ENCODE measurements around the gene TXNRD1.
"Not testable (repeated sequence)": the region's sequence is repeated elsewhere in the genome, so short reads cannot be mapped to it uniquely, and the experiment has no call there.

Gene TXNRD1

DNA sequence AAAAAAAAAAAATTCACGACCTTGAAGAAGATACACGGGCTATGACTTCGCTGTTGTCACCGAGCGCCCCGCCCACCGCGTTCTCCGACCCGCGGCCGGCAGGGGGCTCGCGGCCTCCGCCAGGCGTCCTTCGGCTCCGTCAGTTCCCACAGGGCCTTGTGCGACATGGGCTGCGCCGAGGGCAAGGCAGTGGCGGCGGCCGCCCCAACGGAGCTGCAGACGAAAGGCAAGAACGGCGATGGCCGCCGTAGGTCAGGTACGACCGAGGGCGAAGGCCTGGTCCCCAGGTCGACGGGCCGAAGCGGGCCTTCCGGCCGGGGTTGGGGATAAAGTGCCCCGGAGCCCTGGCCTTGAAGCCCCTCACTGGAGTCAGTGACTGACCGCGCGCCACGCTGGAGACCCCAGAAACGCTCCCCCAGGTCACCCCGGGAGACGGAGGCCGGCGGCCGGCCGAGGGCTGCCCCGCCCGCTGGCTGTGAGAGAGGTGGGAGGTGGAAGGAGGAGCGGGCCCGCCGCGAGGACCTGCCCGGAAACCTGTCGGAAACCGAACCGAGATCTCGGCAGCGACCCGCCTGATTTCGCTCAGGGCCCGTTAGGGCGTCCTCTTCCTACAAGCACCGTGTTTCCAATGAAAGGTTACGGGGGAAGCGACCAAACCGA, at the start of gene TXNRD1:
TSS of gene TXNRD1 (plus strand) at position 142 of the 660 bp plus-strand sequence. CDS start at position 166, 24 bp downstream.
- DNase-seq = peak; percentile 81 to 91

DNA sequence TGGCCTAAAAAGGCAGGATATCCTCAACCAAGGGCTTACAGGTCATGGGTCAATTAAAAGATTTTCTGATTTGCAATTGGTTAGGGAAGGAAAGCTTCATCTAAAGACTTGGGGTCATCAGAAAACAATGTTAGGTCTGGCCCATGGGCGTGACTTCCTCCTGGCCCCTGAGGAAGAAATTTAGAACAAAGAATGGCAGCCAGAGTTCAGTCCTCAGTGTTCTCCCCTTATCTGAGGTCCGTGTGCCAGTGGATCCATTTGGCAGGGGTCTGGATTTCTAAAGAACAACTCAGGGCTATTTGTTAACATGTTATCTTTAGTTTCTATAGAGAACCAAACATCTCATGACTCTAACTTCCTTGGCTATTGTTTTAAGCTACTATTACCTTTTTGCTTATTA, 49.8 kb upstream of the TXNRD1 start:
- DNase-seq = no peak

GRCh38 chr12:104166465-104166864, 49.1 kb upstream of the TXNRD1 start:
- DNase-seq = no peak

DNA sequence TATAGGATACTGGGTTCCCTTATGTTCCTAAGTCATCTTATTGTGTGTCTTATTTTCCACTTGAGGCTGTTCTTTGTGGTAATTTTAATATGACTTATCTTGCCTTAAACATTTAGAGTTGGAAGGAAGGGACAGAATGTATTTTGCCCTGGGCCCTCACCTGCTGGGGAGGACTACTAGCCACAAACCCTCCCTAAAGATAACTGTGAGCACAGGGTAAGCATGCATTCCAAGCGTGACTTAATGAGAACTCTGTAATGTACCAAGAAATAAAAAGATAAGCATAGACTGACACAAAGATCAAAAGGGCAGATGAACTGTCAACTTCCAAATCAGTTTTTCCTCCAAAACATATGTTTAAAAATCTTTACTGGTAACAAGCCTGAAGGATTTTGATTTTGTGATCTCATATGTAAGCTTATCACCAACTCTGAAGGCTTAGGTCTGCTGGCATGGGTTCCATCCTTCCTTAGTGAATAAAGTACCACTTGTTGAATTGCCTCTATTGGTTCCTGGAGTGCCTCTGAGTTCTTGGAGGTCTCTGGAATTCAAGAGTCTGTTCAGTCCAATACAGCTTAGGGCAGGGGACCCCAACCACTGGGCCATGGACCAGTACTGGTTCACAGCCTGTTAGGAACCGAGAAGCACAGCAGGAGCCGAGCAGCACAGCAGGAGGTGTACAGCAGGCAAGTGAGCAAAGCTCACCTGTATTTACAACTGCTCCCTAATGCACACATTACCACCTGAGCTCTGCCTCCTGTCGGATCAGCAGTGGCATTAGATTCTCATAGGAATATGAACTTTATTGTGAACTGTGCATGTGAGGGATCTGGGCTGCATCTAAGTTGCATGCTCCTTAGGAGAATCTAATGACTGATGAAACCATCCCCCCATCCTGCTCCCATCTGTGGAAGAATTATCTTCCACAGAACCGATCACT, 47.8 kb upstream of the TXNRD1 start:
- no peak for DNase-seq

- no peak for DNase-seq
Observed at GRCh38 chr12:104168596-104168995, 47.0 kb upstream of the TXNRD1 start.

DNA sequence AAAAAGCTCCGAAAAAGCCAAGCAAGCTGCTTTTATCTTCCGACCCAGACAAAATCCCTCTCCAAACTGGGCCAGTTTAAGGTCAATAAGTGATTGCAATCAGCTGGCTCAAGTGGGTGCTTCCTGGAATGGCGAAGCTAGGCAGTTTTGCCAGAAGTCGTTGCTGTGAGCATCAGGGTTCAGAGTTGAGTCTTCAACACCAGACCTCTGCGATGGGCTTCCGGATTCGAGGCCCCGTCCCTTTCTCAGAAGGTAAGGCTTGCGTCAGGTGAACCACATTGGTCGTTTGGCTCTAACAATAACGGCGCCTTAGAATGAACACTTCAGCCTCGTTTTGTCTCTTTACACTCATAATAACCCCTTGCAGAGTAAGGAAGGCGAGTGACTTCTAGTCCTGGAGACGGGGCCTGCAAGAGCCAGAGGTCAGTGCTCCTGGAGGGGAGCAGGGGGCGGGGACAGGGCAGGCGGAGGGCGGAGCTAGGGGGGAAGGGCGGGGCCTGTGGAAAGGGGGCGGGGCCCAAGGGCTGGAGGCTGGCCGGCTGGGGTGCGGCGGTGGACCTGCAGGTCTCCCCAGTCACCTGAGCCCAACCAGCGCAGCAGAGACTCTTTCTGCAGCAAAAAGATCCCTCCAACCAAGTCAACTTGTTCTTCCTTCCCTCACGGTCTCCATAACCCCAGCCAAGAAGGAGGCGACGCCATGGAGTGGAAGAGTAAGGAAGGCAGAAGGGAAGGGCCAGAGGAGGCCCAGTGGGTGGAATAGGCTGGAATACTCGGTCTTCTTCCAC, 43.6 kb upstream of the TXNRD1 start:
- no peak for DNase-seq

GRCh38 chr12:104172570-104172947, 43.0 kb upstream of the TXNRD1 start:
- DNase-seq = no peak

GRCh38 chr12:104173804-104174203, 41.8 kb upstream of the TXNRD1 start:
- DNase-seq = not testable (repeated sequence)

GRCh38 chr12:104175726-104176247, 39.8 kb upstream of the TXNRD1 start:
- no peak for DNase-seq

GRCh38 chr12:104177336-104177662, 38.3 kb upstream of the TXNRD1 start:
- no peak for DNase-seq

GRCh38 chr12:104177663-104178501, 37.7 kb upstream of the TXNRD1 start:
- peak; percentile 74 for DNase-seq

GRCh38 chr12:104180374-104180773, 35.2 kb upstream of the TXNRD1 start:
- DNase-seq = no peak

GRCh38 chr12:104181313-104181712, 34.3 kb upstream of the TXNRD1 start:
- DNase-seq = no peak

DNA sequence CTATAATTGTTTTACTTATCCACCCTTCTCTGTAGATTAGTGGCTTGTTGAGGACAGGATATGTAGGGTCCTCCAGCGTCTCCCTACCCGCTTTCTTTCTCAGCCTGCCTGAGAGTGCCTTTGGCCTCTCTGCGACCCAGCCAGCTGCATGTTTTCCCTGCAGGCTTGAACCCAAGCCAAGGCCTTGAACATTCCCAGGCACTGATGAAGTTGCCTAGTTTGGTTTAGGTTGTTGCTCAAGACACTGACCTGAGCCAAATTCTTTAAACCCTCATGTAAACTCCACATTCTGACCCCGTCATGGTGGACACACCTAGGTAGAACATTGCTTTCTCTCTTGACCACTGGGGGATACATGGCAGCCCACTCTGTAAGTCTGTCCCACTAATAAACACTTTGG, 33.4 kb upstream of the TXNRD1 start:
- DNase-seq = no peak

- no peak for DNase-seq
Observed at GRCh38 chr12:104182621-104183378, 32.8 kb upstream of the TXNRD1 start.

- DNase-seq = no peak
Observed at GRCh38 chr12:104183443-104183842, 32.1 kb upstream of the TXNRD1 start.

DNA sequence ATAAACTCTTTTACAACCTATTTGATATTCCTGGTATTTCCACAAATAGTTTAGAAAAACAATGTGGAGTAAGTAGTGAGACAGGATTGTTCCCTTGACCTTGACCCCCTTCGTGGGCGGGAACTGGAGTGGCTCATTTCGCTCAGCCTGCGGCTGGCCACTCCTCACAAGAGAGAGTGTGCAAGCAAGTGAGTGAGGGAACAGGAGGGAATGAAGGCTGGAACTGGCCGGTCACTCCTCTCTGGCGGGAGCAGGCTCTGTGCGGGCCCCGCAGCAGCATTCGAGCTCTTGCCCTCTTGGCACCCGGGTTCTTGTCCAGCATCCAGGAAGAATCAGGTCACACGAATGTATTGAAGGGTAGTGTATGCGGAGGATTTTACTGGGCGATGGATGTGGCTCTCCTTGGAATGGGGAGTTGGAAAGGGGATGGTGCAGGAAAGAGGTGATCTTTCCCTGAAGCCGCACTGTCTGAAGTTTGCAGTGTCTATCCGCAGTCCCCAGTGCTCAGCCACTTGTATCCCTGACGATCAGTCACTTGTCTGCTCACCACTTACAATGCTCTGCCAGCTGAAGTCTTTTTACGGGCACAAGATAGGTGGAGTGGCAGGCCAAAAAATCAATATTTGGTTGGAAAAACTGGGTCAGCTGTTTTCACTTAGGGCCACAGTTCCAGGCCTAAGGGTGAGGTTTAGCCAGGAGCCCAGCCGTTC, 28.0 kb upstream of the TXNRD1 start:
- no peak for DNase-seq

DNA sequence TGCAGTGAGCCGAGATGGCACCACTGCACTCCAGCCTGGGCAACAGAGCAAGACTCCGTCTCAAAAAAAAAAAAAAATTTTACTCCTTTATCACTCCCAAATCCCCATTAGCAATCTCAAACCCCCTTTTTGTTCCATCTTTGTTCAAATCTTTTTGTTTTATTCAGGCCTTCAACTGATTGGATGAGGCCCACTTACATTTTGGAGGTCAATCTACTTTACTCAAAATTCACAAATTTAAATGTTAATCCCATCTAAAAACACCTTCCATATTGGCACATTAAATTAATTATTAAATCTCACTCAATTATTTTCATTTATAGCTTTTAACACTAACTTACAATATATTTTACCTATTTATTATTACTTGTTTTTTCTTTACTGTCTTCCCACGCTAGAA, 27.0 kb upstream of the TXNRD1 start:
- DNase-seq = no peak

DNA sequence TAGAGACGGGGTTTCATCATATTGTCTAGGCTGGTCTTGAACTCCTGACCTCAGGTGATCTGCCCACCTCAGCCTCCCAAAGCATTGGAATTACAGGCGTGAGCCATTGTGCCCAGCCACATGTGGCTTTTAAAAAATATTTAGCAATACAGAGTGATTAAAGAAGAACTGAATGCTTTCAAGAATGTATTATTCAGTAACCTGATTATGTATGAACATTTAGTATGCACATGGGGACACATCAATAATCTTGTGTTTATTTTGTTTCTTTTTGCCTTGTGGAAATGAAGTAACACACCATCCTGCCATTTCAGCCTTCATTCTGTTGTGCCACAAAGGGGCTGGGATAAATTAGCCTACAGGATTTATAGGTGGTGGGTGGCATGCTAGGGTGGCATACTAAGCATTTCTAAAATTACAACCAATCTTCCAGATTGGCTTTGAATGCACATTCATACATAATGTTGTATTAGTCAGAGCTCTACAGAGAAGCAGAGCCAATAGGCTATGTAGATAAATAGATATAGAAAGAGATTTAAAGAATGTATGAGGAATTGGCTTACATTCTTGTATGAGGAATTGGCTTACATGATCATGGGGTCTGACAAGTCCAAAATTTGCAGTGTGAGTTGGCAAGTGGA, 25.5 kb upstream of the TXNRD1 start:
- no peak for DNase-seq

DNA sequence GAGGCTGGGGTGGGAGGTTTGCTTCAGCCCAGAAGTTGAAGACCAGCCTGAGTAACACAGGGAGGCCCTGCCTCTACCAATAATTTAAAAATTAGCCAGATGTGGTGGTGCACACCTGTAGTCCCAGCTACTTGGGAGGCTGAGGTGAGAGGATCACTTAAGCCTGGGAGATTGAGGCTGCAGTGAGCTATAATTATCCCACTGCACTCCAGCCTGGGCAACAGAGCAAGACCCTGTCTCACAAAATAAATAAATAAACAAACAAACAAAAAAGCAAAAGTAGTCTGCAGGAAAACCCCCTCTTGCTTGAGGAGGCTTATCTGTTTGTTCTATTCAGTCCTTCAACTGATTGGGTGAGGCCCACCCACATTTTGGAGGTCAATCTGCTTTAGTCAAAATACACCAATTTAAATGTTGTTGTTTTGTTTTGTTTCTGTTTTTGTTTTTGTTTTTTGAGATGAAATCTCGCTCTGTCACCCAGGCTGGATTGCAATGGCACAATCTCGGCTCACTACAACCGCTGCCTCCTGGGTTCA, 24.9 kb upstream of the TXNRD1 start:
- DNase-seq = no peak
